ENCODE results near the gene RAB4B. TPM values are rescaled to one million over a fixed set of nuclear protein-coding genes. Genes with fewer than 3 reads are reported as not detected.
"Not testable (repeated sequence)": the region's sequence is repeated elsewhere in the genome, so short reads cannot be mapped to it uniquely, and the experiment has no call there.

Gene RAB4B
- total RNA-seq, 1 donor from 2014 or later: 2.1 TPM

DNA sequence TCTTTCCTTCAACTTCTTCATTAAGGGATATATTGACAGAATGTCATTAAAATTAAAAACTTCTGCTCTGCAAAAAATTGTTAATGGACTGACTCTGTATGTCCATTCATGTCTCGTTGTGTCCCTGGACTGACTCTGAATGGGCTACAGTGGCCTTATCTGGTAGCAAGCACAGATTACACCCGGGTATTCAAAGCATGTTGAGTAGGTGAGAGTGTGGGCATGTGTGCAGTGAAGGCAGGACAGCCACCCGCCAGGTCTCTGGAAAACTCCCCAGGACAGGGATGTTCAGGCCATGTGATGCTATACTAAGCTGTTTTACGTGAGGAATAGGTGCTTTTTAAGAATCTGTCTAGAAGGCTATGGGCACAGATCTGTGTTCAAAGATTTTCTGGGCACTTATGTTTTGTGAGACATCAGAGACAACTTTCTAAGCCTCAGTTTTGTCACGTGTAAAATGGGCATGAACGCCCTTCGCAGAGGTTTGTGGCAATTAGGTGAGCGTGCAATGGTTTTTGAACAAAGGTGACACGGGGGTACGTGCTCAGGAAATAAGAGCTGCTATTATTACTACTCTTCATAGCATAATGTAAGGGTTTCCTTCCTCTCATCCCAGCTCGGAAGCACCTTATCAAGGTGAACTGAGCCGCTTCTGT lies 65.1 kb downstream of the RAB4B start:
- H3K36me3 ChIP-seq (ENCODE audit: control insufficient read depth in 3 of 3, insufficient read depth in 3 of 3, low read length in 3 of 3); H3K9ac ChIP-seq (ENCODE audit: low read depth in 1 of 3, low read length in 3 of 3); H3K27ac ChIP-seq (ENCODE audit: low read depth, low read length): not testable (repeated sequence)

DNA sequence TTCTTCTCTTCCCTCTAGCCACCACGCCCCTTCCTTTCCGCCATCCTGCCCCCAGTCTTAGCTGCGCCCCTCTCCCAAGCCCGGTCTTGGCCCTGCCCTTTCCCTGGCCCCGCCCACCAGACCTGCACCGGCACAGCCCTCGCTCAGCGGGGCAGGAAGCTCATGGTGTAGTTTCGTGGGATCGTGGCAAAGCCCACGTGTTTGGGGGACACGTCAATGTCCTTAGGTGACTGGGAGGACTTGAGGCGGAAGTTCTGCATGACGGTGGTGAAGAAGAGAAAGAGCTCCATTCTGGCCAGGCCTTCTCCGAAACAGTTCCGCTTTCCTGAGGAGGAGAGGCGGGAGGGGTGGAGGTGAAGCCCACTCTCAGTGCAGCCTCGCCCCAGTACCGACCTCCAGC lies 65.6 kb downstream of the RAB4B start:
- H3K9me3 ChIP-seq (ENCODE audit: control insufficient read depth in 3 of 3, low read length in 3 of 3); H3K9ac ChIP-seq (ENCODE audit: low read depth in 1 of 3, low read length in 3 of 3); H3K4me1 ChIP-seq (ENCODE audit: control insufficient read depth in 3 of 3, insufficient read depth in 3 of 3, low read length in 3 of 3); H3K27ac ChIP-seq (ENCODE audit: low read depth, low read length); H3K36me3 ChIP-seq (ENCODE audit: control insufficient read depth in 3 of 3, insufficient read depth in 3 of 3, low read length in 3 of 3); H3K4me3 ChIP-seq (ENCODE audit: low read length in 3 of 3): not testable (repeated sequence)
- peaks cover 2 to 22% (median 5%) of the 10 kb centered on the region in 3 donors for H3K27me3 ChIP-seq (ENCODE audit: control insufficient read depth in 3 of 3, insufficient read depth in 3 of 3, low read length in 3 of 3)

More for the DNA sequence above, 65.1 kb downstream of the RAB4B start:
- H3K4me1 ChIP-seq (ENCODE audit: control insufficient read depth in 3 of 3, insufficient read depth in 3 of 3, low read length in 3 of 3); H3K4me3 ChIP-seq (ENCODE audit: low read length in 3 of 3); H3K9me3 ChIP-seq (ENCODE audit: control insufficient read depth in 3 of 3, low read length in 3 of 3): not testable (repeated sequence)
- peaks cover under 1 to 16% (median 5%) of the 10 kb centered on the region in 3 donors for H3K27me3 ChIP-seq (ENCODE audit: control insufficient read depth in 3 of 3, insufficient read depth in 3 of 3, low read length in 3 of 3)

Other genes starting within 250 kb of the RAB4B start
- gene SHKBP1, start 201.4 kb upstream of the RAB4B start, total RNA-seq: 6.3 TPM
- gene LTBP4, start 176.9 kb upstream of the RAB4B start, total RNA-seq: 86.6 TPM
- gene NUMBL, start 87.6 kb upstream of the RAB4B start, total RNA-seq: 9.4 TPM
- gene COQ8B, start 61.4 kb upstream of the RAB4B start, total RNA-seq: 19.3 TPM
- 6.8 TPM for gene ITPKC, start 61.1 kb upstream of the RAB4B start, total RNA-seq
- under 0.01 TPM for gene ACTMAP, start 27.8 kb upstream of the RAB4B start, total RNA-seq
- 7.8 TPM for gene SNRPA, start 27.0 kb upstream of the RAB4B start, total RNA-seq
- gene MIA, start 2.7 kb upstream of the RAB4B start, total RNA-seq: 2.1 TPM
- gene EGLN2, start 20.9 kb downstream of the RAB4B start, total RNA-seq: 37.1 TPM
- gene CYP2A6, start 72.2 kb downstream of the RAB4B start, total RNA-seq: not detected
- gene CYP2A7, start 104.0 kb downstream of the RAB4B start, total RNA-seq: not detected
- gene CYP2B6, start 213.0 kb downstream of the RAB4B start, total RNA-seq: not detected

All from skeletal muscle tissue (tissue), 4 donors.